GM19324 (cell line): ENCODE measurements around the gene MMP13.
A peak's percentile ranks its signal among the peaks of the same experiment; 100 is the strongest.

Experiments
- ATAC-seq: cut with Tn5 transposase; IDR thresholded peaks from one replicate; pipeline ENCODE4 v1.9.1; 2021; ENCODE audit warnings: mild to moderate bottlenecking, moderate library complexity; ENCODE audit not compliant: unreplicated experiment, low FRiP score

Gene MMP13

GRCh38 chr11:102936864-102937509 lies 18.5 kb downstream of the MMP13 start:
- ATAC-seq, result no peak

GRCh38 chr11:102935514-102935913 lies 20.0 kb downstream of the MMP13 start:
- ATAC-seq, result no peak

DNA sequence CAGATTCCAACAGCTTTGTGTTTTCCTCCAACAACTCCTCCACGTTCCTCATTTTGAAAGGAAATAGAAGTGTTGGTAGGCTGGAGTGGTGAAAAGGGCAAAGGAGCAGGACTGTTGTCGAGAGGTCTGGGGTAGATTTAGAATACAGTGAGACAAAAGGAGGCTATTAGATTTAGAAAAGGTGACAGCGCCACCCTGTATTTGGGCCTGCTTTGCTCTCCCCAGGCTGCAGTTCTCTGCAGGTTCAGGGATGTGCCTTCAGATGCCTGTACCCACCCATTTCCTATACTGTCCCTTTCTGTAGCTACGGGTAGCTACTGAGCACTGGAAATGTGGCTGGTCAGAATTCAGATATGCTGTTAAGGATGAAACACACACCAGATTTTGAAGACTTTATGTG lies 20.8 kb downstream of the MMP13 start:
- no peak for ATAC-seq

DNA sequence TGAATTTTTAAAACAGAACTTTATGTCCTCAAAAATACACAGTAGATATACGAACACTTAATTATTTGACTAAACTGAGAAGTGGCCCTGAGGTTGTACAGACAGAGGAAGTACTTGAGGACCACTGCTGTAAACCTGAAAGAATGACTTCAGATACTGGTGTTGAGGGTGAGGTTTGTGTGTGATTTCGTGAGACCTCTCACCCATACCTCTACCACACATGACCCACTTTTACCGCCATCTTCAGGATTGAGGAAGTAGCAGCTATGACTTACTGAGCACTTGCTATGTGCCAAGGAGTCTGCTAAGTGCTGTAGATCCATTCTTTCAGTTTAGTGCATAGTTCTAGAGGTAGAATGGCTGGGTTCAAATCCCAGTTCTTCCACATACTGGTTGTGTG lies 21.9 kb downstream of the MMP13 start:
- ATAC-seq, result no peak

GRCh38 chr11:102932678-102933077 lies 22.9 kb downstream of the MMP13 start:
- ATAC-seq, result no peak

- no peak for ATAC-seq
Observed at GRCh38 chr11:102930451-102930850, 25.1 kb downstream of the MMP13 start.

- ATAC-seq, result no peak
Observed at GRCh38 chr11:102929972-102930371, 25.6 kb downstream of the MMP13 start.

- ATAC-seq, result no peak
Observed at GRCh38 chr11:102929166-102929565, 26.4 kb downstream of the MMP13 start.

DNA sequence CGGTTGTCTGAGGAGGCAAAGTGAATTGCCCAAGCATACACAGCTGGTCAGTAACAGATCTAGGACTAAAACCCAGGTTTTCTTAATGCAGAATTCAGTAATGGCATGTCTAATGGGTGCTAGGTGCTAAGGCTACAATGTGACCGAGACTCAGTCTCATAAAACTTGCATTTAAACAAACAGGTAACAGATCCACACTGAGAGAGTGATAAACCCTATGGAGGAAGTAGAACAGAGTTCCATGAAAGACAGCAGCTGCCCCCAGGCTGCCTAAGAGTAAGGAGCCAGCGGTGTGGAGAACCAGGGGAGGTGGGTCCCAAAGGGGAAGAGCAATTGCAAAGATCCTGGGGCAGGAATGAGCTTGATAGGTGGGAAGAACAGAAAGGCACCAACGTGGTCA lies 27.3 kb downstream of the MMP13 start:
- ATAC-seq, result no peak

GRCh38 chr11:102927624-102927990 lies 27.9 kb downstream of the MMP13 start:
- ATAC-seq, result no peak

DNA sequence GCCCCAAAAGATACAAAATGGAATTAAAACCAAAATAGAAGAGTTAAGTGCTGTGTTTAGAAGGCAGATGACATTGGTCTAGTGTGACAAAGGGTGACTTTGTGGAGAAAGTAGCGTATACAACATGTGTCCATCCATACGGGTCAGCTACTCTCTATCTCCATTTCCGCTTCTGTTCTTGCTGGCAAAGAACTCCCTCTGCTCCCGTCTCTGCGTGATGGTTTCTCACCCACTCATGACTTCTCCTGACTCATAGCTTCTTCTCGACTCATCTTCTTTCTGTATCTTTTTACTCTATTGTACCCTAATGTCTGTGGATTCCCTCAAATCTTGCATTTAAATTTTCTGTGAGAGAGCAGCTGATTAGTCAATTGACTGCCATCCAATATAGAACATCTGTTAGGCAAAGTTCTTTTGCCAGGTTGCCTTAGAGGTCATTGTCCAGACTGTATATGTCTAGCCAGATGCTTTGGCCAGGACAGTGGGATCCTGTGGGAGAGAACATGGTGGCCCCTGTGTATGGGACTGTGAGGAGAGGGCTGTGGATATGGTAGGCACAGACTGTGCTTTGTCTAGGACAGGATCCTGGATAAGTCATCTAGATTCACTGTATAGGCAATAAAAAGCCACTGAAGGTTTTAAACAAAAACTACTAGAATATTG lies 28.4 kb downstream of the MMP13 start:
- ATAC-seq, result no peak

GRCh38 chr11:102926517-102926916 lies 29.0 kb downstream of the MMP13 start:
- no peak for ATAC-seq

GRCh38 chr11:102925988-102926387 lies 29.5 kb downstream of the MMP13 start:
- no peak for ATAC-seq

DNA sequence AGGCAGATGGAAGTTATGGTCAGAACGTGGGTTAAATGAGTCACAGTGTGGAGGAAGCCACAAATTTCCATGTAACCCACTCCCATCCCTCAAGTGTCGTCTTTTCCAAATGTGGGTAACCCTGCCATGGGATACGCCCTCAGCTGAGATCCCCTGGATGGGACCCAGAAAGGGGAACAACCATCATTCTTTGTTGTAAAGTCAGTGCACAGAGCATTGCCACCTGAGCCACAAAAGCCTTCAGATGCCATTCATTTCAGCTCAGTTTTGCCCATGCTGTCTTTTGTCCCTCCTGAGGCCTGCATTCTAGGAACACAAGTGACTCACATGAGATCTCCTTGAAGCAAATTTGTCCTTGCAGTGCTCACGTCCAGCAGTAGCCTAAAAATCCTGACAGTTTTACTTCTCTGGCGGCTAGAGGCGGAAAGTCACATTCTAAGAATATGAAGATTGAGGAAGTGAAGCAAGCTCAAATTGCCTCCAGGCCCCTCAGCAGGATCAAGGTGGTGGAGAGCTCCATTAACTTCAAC lies 30.6 kb downstream of the MMP13 start:
- no peak for ATAC-seq

GRCh38 chr11:102921587-102922220 lies 33.8 kb downstream of the MMP13 start:
- ATAC-seq, result no peak

DNA sequence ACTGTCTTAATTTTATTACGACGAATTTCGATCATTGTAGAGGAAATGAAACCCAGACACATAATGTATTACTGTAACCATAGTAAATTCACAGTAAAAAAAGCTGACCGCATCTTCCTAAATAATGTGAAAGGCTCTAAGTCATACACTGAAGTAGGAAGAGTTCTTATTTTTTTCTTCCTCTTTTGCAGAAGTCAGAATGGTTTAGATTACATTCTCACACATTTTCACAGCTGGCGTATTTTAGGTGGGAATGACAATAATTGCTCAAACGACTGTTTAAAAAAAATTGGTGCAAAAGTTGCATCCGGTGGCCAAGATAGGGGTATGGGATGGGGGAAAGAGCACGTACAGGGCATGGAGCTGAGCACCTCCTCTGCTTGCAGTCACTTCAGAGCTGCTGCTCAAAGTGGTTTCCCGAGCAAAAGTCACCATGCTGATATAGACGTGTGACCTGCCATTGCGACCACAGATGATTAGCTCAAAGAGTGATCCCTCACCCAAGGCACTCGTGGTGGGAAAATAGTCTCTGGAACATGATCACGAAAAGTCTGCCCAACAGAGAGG lies 35.3 kb downstream of the MMP13 start:
- peak; percentile 58 for ATAC-seq

- no peak for ATAC-seq
Observed at GRCh38 chr11:102915044-102915375, 40.5 kb downstream of the MMP13 start.

GRCh38 chr11:102914238-102915043 lies 41.1 kb downstream of the MMP13 start:
- no peak for ATAC-seq

GRCh38 chr11:102912482-102912830 lies 43.1 kb downstream of the MMP13 start:
- ATAC-seq, result no peak

DNA sequence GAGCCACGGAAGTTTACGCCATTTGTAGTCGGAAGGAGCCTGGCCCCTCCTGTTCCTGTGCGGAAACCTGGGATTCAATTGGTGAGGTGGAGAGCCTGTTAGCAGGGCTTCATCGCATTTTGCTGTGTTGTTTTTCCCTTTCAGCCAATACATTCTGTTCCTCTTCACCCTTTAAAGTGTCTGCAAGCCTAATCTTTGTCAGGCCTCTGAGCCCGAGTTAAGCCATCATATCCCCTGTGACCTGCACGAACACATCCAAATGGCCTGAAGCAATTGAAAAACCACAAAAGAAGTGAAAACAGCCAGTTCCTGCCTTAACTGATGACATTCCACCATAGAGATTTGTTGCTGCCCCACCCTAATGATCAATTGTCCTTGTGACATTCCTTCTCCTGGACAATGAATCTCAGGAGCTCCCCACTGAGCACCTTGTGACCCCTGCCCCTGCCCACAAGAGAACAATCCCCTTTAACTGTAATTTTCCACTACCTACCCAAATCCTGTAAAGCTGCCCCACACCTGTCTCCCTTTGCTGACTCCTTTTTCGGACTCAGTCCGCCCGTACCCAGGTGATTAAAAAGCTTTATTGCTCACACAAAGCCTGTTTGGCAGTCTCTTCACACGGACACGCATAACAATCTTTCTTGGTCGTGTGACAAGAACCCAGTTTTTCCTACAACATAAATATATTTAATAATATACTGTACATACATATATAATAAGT lies 43.6 kb downstream of the MMP13 start:
- ATAC-seq, result no peak
